ENCODE data around the gene POLG2.
A peak's percentile ranks its signal among the peaks of the same experiment; 100 is the strongest.

GRCh38 chr17:64499805-64500486, 3.1 kb upstream of the POLG2 start:
- TF ChIP-seq CTCF (IDR thresholded peaks at IDR 0.05 in 8 of 11, conservative IDR thresholded peaks at IDR 0.05 in 3 of 11) (no peak), POLR2A (IDR thresholded peaks at IDR 0.05) (no peak), POLR2AphosphoS5 (IDR thresholded peaks at IDR 0.05) (peak in 1 of 3 donors; percentile 40)
